Activated naive CD4-positive, alpha-beta T cell treated with Interleukin-2 at 50 U/mL for 16 hours (primary cell): ENCODE results near the gene BMP5.

Experiments
- DNase-seq: peaks from one replicate; pipeline ENCODE4 v3.0.0-alpha.2; 2020

BMP5 gene

GRCh38 chr6:55802259-55802658 is 73.1 kb downstream of the BMP5 start:
- no peak for DNase-seq

- DNase-seq: no peak
These were observed 76.8 kb downstream of the BMP5 start for GRCh38 chr6:55798571-55798970.

DNA sequence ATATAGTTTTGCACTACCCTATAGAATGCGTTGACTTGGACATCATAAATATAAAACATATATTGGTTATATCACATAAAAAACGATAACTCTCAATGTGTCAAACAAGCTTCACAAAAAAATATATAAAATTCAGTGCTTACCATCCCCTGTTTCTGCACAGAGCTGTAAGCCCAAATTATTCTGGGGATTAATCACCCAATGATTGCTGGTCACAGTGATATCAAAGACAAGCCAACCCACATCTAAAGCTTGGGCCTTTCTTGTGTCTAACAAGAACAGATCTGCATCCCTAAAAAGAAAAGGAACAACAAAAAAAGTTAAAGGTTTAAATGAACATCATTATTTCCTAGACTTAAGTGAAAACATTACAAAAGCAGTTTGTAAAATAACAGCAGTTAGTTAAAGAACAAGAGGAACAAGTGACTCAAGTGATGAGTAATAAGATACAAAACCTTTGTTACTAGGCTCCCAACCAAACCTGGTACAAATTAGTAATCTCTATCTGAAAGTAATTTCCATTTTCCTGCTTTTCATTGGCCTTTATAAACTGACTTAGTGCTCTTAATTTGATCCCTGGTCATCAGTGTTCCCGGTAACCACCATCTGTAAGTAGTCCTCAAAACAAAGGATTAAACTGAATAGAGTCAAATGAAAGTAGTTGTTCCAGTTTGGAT is 81.1 kb downstream of the BMP5 start:
- DNase-seq: no peak

GRCh38 chr6:55785273-55785672 is 90.1 kb downstream of the BMP5 start:
- no peak for DNase-seq

DNA sequence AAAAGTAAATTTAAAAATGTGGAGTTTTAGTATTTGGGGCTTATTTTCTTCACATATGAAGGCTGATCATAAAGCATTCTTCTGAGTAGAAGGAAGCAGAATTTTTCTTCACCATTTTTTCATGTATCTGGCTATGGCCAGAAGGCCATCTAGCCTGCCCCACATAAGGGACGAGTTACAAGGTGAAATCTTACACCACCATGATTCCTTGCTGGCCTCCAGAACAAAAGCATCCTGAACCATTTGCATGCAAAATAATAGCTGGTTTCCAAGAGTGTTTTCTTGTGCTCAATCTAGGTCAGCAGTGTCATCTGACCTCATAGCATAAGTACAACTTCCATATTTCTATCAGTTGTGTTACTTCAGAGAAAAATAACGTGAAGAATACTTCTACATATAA is 93.1 kb downstream of the BMP5 start:
- DNase-seq: no peak

- DNase-seq: no peak
These were observed 96.7 kb downstream of the BMP5 start for GRCh38 chr6:55778705-55779104.

DNA sequence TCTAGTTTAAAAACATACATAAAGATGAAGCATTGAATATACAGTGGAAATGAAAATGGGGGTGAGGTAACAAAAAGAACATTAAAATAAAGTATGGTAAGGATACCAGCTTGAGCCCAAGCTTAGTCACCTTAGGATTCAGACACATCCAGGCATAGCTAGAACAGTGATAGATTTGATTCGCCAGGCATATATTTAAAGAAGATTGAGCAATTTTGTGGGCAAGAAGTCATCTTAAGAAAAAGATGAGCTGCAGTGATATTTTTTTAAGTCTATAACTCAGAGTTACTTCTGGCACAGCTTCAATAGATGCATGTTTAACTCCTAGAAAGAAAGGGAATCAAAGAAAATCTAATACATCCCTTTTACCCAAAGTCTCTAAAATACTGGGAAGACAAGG is 97.9 kb downstream of the BMP5 start:
- no peak for DNase-seq

DNA sequence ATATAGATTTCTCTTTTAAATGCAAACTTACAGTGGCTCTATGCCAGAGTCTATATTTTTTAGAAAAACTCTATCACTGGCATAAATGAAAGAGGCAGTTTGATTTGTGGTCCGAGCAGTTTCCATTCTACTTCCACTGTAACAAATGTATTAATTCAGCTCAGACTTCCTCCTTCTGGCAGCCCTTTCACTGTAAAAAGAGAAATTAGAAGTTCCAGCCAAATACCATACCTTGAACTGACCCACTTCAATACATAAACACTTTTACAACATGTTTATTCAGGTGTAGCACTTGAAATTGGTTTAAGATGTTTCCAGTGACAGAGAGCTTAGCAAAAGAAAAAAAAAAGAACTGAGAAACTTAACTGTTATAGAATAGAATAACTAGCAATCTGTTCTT is 99.3 kb downstream of the BMP5 start:
- no peak for DNase-seq

GRCh38 chr6:55775029-55775318 is 100.4 kb downstream of the BMP5 start:
- no peak for DNase-seq

GRCh38 chr6:55774286-55775028 is 100.9 kb downstream of the BMP5 start:
- DNase-seq: no peak

DNA sequence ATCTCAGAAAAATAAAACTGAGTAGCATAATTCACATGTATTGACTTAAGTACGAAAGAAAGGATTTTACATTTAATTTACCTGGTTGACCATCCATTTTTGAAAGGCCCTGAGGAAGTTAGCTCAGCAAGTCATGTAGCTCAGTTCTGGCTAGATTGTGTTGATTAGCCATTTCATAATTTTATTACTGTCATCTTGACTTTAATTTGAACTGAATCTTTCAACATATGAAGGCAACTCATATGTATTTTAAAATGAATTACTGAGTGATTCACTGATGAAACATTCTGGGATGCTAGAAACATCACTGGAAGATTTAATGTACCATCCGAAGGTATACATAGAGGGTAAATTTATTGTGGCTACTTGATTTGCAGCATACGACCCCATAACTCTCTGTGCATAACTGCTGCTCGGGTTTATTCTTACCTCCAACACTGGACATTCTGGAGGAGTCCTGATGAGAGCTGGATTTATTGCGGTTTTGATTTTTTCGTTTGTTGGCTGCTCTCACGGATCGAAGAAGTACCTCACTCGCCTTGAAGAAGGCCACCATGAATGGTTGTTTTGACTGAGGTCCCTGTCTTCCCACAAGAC is 101.7 kb downstream of the BMP5 start:
- no peak for DNase-seq

DNA sequence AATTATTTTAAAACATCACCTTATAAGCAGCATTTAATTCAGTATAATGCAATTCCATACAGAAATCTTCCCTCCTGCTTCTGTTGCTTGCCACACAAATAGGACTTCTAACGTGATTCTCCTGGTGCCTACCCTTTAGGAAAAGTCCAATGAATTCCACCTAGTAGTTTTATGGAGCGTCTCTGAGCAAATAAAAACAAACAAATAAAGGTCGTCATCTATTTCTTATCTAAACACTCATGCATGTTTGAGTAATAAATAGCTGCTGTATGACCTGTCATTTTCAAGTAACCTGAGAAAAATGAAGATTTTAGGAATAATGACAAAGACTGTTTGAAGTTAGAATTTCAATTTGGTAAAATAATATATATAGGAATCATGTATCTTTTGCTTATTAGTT is 102.7 kb downstream of the BMP5 start:
- no peak for DNase-seq

- DNase-seq: no peak
These were observed 115.9 kb downstream of the BMP5 start for GRCh38 chr6:55759536-55759935.

- DNase-seq: no peak
These were observed 117.0 kb downstream of the BMP5 start for GRCh38 chr6:55758156-55758937.

GRCh38 chr6:55756531-55757031 is 118.8 kb downstream of the BMP5 start:
- no peak for DNase-seq

DNA sequence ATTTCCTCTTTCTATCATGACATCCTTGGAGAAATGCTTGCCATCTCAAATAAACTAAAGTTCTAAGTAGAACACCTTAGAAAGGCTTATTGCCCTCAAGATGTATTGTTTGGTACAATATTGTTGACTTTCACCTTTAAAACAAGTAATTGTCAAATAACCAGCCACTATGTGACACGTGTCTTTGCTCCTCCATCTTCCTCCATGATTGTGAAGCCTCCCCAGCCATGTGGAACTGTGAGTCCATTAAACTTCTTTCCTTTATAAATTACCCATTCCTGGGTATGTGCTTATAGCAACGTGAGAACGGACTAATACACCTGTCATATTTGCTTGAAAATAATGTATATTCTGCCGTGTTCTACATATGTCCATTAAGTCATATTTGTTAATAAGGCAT is 126.5 kb downstream of the BMP5 start:
- no peak for DNase-seq

- DNase-seq: no peak
These were observed 128.9 kb downstream of the BMP5 start for GRCh38 chr6:55746473-55746872.

- no peak for DNase-seq
These were observed 141.1 kb downstream of the BMP5 start for GRCh38 chr6:55734256-55734655.

GRCh38 chr6:55729665-55730064 is 145.7 kb downstream of the BMP5 start:
- DNase-seq: no peak

DNA sequence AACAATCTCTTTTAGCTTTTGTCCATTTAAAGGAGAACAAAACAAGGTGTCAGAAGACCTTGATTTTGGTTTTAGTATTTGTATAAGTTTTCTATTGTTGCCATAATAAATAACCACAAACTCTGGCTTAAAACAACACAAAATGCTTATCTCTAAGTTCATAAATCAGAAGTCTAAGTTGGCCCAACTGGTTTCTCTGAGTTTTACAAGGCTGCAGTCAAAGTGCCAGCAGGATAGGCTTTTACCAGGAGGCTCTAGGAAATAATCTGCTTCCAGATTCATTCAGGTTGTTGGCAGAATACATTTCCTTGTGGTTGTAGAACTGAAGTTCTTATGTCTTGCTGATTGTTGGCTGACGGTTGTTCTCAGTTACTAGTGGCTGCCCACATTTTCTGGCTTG is 149.2 kb downstream of the BMP5 start:
- DNase-seq: no peak

GRCh38 chr6:55714831-55715230 is 160.6 kb downstream of the BMP5 start:
- no peak for DNase-seq

DNA sequence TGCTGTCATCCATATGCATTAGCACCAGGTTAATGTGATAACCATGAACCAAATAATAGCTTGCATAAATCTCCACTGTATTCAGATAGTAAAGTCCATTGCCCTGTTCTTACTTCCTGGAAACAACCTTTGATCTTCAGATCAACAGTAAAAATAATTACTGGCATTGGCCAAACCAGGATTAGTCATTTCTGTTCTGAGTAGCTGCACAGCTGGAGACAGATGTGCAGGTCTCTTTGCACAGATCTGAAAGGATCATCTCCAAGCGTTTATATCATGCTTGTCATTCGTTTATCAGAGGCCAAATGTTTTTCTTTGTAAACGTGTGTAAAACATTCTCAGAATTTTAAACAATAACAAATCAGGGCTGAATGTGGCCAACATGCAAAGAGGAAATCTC is 162.0 kb downstream of the BMP5 start:
- no peak for DNase-seq

GRCh38 chr6:55708711-55709110 is 166.7 kb downstream of the BMP5 start:
- no peak for DNase-seq
